GM21360 (cell line): ENCODE results near the gene SLC48A1.

Source experiments
- ATAC-seq: cut with Tn5 transposase; IDR thresholded peaks from one replicate; pipeline ENCODE4 v1.9.1; 2021; ENCODE audit warnings: mild to moderate bottlenecking, moderate library complexity; ENCODE audit not compliant: unreplicated experiment

Gene SLC48A1

DNA sequence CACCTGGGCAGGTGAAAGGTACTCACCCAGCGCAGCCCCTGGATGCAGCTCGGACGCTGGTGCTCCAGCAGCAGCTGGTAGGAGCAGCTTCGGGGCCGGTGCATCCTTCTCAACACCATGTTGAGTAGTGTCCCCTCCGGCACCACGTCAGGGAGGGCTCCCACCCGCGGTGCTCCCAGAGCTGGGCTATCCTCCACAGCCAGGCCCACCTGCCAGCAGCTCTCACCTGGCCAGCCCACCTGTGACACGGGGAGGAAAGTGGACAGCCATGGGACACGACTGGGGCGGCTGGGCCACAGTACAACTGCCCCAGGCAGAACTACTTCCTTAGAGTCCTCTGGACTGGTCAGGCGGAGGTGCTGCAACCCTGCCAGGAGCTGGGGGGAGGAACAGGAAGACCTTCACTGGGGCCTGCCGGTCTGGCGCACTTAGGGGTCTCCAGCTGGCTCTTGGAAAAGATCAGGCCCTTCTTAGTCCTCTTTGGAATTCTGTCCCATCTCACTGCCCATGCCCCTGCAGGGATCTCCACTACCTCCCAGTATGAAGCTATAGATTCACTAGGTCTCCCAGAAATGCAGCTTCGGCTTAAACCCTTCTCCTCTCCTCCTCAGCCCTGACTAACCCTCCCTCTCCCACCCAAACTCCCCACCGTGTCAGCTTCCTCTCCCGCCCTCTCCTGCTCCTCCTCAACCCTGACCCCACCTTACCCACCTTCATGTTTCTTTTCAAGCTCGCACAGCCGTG lies 15.0 kb upstream of the SLC48A1 start:
- no peak for ATAC-seq

GRCh38 chr12:47758584-47758833 lies 14.5 kb upstream of the SLC48A1 start:
- no peak for ATAC-seq

- no peak for ATAC-seq
Observed at GRCh38 chr12:47758834-47759690, 14.0 kb upstream of the SLC48A1 start, which contains the start of gene RAPGEF3. Gene RAPGEF3, minus strand, starts transcription at chr12:47758880. Its CDS starts 324 bp downstream, at chr12:47758556.

DNA sequence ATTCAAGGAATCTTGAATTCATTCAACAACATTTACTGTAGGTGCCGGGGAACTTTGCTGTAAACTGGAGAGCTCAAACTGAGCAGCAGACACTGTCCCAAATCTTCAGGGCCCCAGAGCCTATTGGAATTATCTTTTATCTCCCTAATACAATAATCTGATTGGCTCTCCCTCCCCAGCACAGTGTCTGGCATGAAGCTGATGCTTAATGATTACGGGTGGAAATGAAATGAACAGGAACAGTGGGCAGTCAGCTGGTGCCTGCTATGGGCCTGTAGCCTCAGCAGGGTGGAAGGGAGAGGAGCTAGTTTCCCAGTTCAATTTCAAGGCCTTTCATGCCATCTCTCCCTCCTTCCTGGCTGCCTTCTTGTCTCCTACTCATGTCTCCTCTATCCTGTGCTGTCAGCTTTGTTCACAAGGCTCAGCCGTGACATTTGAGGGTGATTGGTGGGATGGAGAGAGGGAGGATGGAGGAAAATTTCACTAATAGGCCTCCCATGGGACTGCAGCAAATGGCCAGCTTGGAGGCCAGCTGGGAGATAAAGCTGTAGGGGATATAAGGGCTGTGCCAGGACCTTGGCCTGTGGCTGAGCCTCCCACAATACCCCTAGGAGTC lies 10.1 kb upstream of the SLC48A1 start:
- no peak for ATAC-seq

DNA sequence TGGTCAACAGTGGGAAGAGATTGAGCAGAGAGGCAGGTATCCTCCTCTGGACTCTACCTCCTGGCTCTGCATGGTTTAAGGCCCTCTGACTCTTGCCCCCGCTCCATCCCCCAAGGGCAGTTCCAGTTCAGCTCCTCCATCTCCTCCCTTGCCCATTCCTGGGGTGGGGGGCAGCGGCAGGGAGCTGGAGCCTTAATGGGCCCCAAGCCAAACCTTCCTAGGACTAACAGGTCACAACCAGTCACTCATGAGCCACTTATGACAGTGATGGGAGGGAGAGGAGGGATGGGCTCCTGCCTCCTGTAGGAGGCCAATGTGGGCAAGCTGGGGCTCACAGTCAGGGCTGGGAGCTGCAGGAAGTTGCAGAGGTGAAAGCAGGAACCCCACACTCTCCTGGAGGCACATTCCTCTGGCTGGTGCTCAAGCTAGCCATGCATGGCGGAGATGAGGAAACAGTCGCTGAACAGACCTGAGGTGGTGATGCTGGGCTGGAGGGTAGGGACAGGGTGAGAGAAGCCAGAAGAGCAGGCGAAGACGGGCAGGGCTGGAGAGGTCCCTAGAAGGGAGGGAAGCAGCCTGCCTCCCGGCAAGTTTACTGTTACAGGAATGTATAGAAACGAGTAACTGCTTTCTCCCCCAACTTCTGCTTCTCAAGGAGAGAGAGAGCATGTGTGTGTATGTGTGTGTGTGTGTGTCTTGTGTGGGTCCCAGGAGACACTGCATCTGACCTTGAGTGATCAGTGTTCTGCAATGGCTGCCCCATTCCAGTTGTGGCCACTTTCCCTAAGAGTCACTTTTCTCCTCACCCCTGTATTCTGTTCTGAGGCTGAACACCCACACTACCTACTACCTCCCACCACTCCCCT lies 9.3 kb upstream of the SLC48A1 start:
- ATAC-seq: no peak

- ATAC-seq: no peak
Observed at GRCh38 chr12:47766502-47767215, 6.4 kb upstream of the SLC48A1 start.

- no peak for ATAC-seq
Observed at GRCh38 chr12:47767216-47767724, 5.8 kb upstream of the SLC48A1 start.

- no peak for ATAC-seq
Observed at GRCh38 chr12:47768323-47768811, 4.7 kb upstream of the SLC48A1 start.

DNA sequence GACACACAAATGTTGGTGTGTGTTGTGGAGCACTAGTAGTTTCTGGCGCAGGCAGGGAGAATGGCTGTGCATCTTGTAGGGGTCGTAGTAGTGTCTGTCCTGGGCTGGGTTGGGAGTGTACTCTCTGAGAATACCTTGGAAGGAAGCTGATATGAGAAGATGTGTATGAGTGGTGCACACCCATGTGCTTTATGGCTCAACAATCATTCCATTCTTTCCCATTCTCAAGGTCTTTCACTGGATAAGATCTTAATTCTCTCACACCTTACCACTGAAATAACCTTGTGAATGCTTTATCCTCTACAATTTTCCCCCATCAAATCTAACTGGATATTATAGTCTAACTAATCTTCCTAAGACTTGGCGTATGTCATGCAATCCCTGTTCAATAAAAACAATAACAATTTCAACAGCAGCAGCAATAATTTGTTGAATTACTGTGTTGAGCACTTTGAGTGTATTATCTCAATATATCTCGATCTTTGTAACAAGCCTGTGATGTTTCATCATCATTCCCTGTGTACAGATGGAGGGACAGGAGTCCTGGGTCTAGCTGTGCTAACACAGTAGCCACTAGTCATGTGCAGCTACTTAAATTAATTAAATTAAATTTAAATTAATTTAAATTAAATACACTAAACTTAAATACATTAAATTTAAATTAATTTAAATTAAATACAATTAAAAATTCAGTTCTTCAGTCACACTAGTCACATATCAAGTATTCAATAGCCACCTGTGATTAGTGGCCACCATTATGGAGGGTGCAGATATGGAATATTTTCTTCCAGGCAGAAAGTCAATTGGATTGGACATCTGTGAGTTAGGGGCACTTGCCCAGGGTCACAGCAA lies 3.6 kb upstream of the SLC48A1 start:
- no peak for ATAC-seq

- ATAC-seq: no peak
Observed at GRCh38 chr12:47770086-47770726, 2.8 kb upstream of the SLC48A1 start.

DNA sequence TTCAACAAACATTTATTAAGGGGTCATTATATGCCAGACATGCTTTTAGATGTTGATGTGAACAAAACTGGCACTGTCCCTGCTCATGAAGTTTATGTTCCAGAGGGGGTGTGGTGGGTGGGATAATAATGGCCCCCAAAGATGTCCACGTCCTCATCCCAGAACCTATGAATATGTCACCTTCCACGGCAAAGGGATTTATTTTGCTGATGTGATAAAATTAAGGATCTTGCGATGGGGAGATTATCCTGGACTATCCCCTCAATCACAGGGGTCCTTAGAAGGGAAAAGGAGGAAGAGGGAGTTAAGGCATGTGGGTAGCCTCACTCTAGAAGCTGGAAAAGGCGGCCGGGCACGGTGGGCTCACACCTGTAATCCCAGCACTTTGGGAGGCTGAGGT lies 1.7 kb upstream of the SLC48A1 start:
- no peak for ATAC-seq

GRCh38 chr12:47772094-47772660 lies 861 bp upstream of the SLC48A1 start:
- no peak for ATAC-seq

- no peak for ATAC-seq
Observed at GRCh38 chr12:47772738-47773061, 338 bp upstream of the SLC48A1 start.

DNA sequence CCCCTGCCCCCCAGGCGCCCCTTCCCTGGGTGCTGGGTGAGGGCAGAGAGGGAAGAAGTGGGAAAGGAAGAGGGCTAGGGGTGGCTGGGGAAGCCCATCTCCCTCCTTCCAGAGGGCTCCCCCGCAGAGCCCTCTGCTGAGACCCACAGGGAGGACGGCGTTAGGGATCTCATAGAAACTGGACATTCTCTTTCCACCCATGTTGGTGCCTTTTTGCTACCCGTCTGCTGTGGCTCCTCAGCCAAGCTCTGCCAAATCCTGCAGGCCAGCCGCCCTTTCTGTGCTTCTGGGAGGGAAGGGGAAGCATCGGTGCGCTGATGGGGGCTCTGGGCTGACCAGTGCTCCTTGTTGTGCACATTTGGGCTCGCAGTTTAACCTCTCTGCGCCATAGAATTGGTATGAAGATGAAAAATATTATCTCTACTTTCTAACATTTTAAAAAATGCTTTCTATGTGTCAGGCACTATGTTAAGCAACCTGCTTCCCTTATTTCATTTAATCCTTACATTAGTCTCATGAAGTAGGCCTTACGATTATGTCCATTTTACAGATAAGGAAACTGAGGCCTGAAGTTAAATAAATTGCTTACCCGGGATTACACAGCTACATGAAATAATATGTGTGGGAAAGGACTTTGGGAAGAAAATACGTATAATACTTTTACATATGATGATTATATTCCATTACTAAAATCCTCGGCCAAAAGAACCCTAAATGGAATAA lies 981 bp downstream of the SLC48A1 start:
- no peak for ATAC-seq

GRCh38 chr12:47774663-47775062 lies 1.6 kb downstream of the SLC48A1 start:
- no peak for ATAC-seq

DNA sequence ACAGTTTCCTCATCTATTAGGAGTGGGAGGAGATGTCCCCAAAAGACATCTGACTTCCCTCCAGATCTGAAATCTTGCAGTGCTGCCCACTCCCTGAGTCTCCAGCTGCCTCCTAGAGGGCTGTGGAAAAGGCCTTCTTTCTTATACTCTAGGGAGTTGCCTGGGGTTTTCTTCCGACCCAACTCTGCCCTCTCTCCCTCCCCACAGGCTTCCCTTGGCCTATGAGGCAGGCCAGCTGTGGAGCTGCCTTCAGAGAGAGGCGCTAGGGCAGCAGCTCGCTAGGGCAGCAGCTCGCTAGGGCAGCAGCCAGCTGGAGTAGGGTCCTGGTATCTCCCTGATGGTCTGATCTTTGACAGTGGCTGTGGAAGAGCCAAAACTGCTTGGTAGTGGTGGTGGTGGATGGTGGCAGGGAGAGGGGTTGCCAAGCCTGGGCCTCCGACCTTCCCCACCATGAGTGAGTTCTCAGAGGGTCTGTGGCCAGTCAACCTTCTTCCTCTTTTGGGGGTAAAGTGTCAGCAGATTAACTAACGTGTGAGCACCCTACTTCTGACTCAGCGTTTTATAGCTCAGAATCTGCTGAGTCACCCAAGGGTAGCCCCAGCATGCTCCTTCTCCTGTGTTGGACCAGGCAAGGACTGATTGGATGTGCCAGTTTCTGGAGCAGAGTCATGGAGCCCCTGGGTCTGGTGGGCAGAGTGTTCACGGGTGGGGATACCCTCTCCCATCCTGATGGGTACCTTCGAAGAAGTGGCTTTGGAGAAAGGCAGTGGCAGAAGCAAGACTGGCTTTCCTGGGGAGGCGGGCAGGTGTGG lies 2.3 kb downstream of the SLC48A1 start:
- ATAC-seq: no peak
